GM10266 (cell line): ENCODE results near the gene MON2.

Experiments used
- DNase-seq: peaks from one replicate; pipeline ENCODE4 v3.0.0; 2012; ENCODE audit errors: extremely low spot score
- TF ChIP-seq, protein P1 (sequence below): IDR thresholded peaks from 2 replicates; pipeline ENCODE4 v1.5.1; 2012; ENCODE audit warnings: mild to moderate bottlenecking, low read depth; ENCODE audit not compliant: control insufficient read depth, insufficient read depth; ENCODE audit errors: missing control alignments

Gene MON2

DNA sequence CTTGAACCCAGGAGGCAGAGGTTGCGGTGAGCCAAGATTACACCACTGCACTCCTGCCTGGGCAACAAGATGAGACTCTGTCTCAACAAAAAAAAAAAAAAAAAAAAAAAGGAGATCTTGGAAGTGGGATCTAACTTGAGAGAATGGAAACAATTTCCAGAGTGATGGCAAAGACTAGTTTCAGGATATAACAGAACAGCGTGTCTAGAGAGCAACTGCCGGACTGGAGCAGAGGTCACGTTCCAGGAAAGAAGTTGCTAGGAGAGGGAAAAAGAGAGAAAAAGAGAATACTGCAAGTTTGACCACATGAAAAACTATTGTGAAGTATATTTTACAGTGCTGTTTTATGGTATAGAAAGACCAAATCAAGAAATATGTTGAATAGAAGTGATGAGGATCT lies 118.0 kb downstream of the MON2 start:
- DNase-seq: no peak
- TF ChIP-seq, protein P1, sequence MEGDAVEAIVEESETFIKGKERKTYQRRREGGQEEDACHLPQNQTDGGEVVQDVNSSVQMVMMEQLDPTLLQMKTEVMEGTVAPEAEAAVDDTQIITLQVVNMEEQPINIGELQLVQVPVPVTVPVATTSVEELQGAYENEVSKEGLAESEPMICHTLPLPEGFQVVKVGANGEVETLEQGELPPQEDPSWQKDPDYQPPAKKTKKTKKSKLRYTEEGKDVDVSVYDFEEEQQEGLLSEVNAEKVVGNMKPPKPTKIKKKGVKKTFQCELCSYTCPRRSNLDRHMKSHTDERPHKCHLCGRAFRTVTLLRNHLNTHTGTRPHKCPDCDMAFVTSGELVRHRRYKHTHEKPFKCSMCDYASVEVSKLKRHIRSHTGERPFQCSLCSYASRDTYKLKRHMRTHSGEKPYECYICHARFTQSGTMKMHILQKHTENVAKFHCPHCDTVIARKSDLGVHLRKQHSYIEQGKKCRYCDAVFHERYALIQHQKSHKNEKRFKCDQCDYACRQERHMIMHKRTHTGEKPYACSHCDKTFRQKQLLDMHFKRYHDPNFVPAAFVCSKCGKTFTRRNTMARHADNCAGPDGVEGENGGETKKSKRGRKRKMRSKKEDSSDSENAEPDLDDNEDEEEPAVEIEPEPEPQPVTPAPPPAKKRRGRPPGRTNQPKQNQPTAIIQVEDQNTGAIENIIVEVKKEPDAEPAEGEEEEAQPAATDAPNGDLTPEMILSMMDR: no peak

GRCh38 chr12:62586850-62587249 lies 120.2 kb downstream of the MON2 start:
- no peak for DNase-seq
- TF ChIP-seq, protein P1: no peak

DNA sequence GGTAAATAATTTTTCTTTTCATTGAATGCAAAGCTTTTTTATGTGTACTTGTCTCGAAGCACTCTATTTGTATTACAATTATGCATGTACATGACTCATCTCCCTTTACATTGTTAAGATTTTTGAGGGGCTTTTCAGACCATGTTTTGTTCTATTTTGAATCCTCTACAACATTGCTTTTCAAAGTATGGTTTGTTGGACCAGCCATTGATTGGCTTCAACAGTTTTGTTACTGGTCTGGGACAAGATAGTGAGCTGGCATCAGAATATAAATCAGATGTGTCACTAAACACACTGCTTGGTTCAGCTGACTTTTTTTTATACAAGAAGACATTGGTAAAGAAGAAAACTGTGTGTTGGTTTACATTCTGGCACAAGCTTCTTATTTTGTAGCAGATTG lies 122.3 kb downstream of the MON2 start:
- TF ChIP-seq, protein P1: no peak
- no peak for DNase-seq

- TF ChIP-seq, protein P1: no peak
- no peak for DNase-seq
Measured at GRCh38 chr12:62597253-62597652, 130.6 kb downstream of the MON2 start.

DNA sequence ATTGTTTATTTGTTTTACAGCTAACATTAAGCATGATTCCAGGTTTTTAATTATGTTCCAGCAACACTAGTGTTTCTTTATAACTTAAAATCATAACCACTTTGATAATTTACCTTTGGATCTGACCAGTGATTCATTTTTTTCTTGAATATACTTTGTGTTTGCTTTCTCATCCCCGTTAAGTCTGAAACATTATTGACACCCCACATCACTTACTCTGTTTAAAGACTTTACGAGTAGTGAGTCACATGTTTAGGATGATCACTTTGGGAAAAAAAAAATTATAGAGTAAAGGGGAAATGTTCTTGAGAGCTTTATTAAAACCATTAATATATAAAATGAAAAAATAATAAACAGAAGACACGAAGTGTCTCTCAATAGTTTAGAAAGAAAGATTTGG lies 132.2 kb downstream of the MON2 start:
- TF ChIP-seq, protein P1: no peak
- DNase-seq: no peak

DNA sequence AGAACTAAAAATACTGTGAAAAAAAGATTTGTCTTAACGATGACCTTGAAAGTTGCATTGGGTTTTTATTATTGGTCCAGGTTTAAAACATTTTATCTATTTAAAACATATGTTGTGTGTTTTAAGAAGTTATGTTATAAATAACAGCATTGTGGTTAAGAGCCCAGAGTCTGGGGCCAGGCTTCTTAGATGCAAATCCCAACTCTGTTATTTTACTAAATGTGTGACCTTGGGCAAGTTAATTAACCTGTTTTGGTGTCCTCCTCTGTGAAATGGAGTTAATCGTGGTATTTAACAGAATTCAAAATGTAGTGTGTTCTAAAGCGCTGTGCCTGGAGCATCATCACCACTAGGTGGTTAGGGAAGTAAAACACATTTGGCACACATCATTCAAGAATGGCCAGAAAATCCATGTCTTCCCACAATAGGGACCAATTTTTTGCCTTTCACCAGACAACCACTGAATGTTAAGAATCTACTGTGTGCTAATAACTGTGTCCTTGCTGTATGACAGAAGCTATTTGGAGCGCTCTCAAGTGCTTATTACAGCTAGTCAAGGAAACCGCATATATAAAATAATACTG lies 133.3 kb downstream of the MON2 start:
- TF ChIP-seq, protein P1: no peak
- no peak for DNase-seq

DNA sequence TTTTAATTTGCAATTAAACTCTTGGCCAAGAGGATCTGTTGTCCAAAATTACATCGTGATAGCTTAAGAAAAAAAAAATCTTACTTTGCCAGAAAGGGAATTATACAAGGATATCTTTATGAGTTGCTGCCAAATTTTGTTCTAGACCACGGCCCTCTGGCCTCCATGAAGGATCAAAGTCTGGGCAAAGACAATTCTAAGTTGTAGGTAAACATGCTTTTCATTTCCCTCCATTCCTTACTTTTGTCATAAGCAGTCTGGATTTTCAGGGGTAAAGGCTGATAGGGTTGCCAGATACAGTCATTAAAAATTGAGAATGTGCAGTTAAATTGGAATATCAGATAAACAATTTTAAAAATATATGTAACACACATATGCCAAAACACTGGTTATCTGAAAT lies 135.1 kb downstream of the MON2 start:
- no peak for DNase-seq
- TF ChIP-seq, protein P1: no peak
